Effector CD4-positive, alpha-beta T cell (primary cell): Measurements from ENCODE around the gene TSGA10IP.
"Not testable (repeated sequence)": the region's sequence is repeated elsewhere in the genome, so short reads cannot be mapped to it uniquely, and the experiment has no call there.

ENCODE experiments used
- DNase-seq: peaks from one replicate; pipeline ENCODE4 v3.0.0-alpha.2; 2020

TSGA10IP gene

DNA sequence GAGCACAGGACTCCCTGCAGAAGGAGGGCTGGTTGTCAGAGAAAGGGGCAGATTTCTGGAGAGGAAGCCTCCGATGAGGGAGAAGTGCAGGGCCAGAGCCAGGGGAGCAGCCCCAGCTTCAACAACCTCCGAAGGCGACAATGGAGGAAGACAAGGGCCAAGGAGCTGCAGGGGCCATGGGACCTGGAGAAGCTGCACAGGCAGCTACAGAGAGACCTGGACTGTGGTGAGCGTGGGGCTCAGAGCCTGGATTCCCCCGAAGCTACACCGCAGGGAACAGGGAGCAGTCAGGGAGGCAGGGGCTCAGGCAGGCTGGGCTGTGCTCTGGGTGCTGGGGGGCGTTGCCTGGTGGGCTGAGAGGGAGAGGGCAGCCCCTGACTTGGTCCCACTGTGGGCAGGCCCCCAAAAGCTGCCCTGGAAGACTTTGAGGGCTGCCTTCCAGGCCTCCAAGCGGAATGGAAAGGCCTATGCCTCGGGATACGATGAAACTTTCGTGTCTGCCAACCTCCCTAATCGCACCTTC, 2.4 kb downstream of the TSGA10IP start:
- DNase-seq, result no peak

DNA sequence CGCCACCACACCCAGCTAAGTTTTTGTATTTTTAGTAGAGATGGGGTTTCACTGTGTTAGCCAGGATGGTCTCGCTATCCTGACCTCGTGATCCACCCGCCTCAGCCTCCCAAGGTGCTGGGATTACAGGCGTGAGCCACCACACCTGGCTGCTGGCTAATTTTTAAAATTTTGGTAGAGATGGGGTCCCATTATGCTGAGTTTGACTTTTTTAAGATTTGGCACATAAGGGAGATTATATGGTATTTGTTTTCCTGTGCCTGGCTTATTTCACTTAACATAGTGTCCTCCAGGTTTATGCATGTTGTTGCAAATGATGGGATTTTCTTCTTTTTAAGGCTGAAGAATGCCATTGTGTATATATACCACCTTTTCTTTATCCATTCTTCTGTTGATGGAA, 5.4 kb downstream of the TSGA10IP start:
- not testable (repeated sequence) for DNase-seq

DNA sequence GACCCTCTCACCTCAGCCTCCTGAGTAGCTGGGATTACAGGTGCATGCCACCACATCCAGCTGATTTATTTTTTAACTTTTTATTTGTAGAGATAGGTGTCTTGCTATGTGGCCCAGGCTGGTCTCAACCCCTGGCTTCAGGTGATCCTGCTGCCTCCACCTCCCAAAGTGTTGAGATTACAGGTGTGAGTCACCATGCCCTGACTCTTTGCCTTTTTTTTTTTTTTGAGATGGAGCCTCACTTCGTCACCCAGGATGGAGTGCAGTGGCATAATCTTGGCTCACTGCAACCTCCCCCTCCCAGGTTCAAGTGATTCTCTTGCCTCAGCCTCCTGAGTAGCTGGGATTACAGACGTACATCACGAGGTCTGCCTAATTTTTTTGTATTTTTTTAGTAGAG, 6.4 kb downstream of the TSGA10IP start:
- DNase-seq, result not testable (repeated sequence)

DNA sequence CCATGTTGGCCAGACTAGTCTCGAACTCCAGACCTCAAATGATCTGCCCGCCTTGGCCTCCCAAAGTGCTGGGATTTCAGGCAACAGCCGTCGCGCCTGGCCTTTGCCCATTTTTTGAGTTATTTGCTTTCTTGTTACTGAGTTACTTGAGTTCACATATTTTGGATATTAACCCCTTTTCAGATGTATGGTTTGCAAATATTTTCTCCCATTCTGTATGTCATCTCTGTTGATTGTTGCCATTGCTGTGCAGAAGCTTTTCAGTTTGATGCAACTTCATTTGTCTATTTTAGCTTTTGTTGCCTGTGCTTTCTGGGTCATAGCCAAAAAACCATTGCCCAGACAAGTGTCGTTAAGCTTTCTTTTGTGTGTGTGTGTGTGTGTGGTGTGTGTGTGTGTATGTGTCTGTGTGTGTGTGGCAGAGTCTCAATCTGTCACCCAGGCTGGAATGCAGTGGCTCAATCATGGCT, 6.8 kb downstream of the TSGA10IP start:
- no peak for DNase-seq

- DNase-seq, result no peak
Observed at GRCh38 chr11:65953471-65953870, 8.2 kb downstream of the TSGA10IP start.

DNA sequence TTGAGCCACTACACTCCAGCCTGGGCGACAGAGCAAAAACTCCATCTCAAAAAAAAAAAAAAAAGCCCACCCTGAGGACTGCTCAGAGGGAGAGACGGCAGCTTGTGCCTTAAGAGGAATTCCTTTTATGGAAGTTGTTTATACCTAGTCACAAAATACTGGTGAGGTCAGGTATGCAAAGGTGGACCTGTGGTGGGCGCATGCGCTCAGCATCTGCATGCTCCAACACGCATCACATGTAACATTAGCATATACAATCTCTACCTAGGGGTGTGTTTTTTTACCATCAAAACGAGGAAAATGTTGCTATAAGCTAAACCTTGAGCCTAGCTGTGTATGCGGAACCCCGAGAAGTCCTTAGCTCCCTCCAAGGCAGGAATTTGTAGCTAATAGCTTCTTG, 9.5 kb downstream of the TSGA10IP start:
- no peak for DNase-seq

DNA sequence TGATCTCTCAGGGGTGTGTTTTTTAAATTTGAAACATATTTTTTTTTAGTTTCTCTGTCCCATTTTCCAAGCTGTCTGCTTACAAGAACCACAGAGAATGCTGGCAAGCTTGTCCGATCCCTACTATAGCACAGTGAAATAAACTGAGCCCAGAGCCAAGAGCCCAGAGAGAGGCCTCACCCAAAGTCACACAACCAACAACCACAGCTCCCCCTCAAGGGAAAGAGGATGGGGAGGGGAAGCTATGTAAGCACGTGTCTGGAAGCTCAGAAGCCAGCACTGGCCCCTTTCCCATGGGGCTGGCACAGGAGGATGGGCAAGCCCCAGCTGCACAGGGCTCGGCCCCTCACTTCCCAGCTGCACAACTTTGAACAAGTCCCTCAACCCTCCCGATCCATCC, 13.0 kb downstream of the TSGA10IP start:
- no peak for DNase-seq

DNA sequence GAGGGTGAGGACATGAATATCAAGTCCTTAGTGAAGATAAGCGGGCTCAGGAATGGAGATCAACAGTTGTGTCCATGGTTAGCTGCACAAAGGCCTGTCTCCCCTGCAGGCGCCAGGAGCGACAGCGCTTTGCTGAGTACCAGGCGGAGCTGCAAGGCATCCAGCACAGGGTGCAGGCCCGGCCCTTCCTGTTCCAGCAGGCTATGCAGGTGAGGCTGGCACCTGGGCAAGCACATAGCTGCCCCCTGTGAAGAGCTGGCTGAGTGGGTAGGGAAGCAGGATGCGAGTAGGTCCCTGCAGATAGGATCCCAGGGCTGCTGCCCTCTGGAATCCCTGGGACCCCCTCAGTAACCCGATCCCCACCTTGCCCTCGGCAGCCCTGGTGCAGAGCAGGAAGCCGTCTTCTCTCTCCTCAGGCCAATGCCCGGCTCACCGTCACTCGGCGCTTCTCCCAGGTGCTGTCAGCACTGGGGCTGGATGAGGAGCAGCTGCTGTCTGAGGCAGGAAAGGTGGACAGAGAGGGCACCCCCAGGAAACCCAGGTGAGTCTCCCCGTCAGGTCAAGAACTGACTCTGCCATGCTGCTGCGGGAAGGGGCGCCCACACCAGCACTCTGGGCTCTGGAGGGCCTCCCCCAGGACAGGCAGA, 13.6 kb downstream of the TSGA10IP start:
- no peak for DNase-seq

GRCh38 chr11:65960824-65961266, 15.6 kb downstream of the TSGA10IP start:
- DNase-seq, result no peak

GRCh38 chr11:65961267-65962140, 16.2 kb downstream of the TSGA10IP start, which contains the start of gene SART1:
Gene SART1 (plus strand): TSS chr11:65961734. CDS start chr11:65961781, 47 bp downstream.
- DNase-seq, result peak; percentile 95

- no peak for DNase-seq
Observed at GRCh38 chr11:65962141-65962564, 16.9 kb downstream of the TSGA10IP start.

DNA sequence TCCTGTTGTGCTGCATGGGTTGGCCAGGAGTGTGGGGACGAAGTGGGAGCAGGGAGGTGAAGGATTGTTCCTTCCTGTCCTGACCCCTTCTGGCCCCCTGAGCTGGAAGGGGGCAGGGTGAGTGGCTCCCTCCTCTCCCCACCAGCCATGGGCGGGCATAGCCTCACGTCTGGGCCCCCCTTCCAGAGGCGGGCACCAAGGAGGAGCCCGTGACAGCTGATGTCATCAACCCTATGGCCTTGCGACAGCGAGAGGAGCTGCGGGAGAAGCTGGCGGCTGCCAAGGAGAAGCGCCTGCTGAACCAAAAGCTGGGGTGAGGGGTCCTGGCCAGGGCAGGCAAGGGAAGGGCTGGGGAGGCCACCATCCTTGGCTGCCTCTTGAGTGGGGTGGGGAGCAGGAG, 19.6 kb downstream of the TSGA10IP start:
- DNase-seq, result no peak

DNA sequence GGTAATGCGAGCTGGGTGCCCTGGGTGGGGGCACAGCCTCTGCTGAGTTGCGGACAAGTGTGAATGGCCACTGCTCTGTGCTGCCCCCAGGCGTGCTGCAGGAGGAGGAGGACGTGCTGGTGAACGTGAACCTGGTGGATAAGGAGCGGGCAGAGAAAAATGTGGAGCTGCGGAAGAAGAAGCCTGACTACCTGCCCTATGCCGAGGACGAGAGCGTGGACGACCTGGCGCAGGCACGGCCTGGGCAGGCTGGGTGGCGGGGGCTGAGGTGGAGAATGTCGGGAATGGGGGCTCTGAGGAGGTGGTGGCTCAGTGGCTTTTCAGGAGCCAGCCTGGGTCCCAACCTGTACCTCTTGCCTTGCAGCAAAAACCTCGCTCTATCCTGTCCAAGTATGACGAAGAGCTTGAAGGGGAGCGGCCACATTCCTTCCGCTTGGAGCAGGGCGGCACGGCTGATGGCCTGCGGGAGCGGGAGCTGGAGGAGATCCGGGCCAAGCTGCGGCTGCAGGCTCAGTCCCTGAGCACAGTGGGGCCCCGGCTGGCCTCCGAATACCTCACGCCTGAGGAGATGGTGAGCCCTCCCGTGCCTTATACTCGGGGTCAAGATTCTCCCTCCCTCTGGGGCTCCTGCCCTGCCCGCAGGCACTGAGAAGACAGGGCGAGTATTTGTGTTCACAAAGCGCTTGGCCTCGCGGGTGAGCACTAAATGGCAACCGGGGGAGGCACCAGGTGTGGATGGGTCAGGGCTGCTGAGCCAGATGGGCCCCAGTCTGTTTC, 20.9 kb downstream of the TSGA10IP start:
- DNase-seq, result no peak

DNA sequence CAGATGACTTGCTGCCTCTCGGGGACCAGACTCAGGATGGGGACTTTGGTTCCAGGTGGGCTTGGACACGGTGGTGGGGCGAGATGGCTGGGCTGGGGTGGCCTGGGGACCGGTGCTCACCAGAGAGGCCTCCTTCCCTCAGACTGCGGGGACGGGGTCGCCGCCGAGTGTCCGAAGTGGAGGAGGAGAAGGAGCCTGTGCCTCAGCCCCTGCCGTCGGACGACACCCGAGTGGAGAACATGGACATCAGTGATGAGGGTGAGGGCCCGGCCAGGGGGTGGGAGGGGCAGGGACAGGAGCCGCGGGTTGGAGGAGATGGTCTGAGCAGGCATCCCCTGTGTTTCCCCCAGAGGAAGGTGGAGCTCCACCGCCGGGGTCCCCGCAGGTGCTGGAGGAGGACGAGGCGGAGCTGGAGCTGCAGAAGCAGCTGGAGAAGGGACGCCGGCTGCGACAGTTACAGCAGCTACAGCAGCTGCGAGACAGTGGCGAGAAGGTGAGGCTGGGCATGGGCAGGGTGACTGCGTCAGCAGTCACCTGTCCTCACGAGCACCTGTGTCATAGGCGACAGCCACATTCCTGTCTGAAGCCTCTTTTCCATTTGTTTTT, 22.2 kb downstream of the TSGA10IP start:
- DNase-seq, result no peak

DNA sequence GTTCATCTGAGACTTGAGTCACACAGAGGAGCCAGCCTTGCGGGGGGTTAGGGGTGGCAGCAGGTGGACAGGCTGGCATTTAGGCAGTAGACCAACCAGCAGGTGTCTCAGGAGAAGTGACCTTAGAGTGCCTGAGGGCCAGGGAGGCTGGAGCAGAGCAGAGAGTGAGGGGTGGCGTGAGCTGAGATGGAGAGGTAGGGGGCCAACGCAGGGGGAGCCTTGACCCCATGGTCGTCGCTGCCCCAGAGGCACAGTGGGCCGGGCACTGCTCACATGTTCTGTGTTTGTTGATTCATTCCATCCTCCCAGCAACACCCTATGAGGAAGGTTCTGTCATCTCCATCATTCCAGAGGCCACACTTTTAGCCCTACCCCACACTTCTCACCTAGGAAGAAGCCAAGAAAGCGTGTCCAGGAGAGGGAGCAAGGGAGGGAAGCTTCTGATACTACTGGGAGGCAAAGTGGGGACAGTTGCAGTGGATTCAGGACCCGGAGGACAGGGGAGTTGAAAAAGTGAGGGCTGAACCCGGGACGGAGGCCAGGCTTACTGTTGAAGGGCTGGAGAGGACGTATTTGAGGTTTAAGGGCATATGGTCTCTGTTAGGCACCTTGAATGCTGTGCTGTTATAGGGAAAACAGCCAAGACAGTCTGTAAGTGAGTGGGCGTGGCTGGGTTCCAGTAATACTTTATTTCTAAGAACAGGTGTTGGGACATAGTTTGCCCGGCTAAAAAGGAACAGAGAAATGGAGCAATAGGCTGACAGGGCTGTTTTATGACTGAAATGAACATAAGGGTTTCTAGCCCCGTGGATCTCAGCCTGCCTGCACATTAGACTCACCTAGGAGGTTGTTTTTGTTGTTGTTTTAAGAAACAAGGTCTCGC, 23.6 kb downstream of the TSGA10IP start:
- no peak for DNase-seq

DNA sequence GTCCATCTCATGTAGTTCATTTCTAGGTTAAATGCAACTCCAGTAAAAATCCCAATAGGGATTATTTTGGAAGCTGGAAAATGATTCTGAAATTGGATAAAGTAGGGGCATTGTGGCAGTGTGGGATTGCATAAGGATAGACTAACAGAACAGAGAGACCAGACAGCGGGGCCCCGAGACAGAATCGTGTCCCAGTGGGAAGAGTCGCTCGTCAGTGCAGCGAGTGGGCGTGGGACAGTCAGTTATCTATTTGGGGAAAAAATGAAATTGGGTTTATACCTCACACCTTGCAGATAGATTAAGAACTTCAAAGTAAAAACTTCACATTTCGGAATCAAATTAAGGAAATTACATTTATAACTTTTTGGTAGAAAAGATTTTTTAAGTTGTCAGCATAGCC, 26.8 kb downstream of the TSGA10IP start:
- DNase-seq, result no peak

DNA sequence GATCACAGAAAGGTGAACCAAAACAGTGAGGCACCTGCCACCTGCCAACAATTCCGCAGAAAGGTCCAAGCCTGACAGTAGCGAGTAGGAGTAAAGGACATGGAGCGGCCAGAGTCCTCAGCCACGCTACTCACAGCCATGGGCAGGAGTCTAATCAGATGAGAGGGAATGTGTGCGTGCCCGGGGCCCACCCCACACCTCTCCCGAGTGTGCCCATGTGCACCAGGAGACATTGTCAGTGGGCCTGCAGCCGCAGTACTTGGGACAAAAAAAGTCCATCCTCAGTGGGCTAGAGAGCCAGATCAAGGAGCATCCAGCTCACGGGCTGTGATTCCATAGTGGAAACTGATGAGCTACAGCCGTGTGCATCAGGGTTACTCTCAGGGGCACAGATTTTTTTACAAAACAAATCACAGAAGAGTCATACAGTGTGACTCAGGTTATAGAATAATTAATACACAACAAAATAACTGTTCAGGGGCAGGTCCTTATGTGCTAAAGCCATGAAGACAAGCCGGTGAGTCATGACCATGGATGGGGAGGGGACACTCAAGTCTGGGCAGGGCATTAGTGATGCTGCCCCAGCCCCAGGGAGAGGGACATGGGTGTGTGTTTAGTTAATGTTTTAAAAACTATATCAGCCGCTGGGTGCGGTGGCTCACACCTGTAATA, 28.3 kb downstream of the TSGA10IP start:
- DNase-seq, result no peak

DNA sequence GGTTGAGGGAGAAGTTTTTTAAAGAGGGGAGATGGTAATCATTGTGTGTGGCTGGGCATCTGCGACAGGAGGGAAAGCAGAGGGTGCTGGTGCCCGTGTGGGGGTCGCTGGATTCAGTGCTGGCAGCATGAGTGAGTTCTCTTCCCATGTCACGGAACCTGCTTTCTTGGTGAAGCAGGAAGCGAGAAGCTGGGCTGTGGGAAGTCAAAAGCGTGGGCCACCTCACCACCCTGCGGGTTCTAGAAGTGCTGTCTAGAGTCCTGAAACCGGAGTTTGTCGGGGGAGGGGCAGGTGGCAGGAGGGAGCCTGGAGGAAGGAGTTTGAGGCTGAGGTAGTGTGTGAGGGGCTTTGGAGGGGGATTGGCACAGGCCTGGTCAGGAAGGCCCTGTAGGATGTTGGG, 30.5 kb downstream of the TSGA10IP start:
- no peak for DNase-seq

DNA sequence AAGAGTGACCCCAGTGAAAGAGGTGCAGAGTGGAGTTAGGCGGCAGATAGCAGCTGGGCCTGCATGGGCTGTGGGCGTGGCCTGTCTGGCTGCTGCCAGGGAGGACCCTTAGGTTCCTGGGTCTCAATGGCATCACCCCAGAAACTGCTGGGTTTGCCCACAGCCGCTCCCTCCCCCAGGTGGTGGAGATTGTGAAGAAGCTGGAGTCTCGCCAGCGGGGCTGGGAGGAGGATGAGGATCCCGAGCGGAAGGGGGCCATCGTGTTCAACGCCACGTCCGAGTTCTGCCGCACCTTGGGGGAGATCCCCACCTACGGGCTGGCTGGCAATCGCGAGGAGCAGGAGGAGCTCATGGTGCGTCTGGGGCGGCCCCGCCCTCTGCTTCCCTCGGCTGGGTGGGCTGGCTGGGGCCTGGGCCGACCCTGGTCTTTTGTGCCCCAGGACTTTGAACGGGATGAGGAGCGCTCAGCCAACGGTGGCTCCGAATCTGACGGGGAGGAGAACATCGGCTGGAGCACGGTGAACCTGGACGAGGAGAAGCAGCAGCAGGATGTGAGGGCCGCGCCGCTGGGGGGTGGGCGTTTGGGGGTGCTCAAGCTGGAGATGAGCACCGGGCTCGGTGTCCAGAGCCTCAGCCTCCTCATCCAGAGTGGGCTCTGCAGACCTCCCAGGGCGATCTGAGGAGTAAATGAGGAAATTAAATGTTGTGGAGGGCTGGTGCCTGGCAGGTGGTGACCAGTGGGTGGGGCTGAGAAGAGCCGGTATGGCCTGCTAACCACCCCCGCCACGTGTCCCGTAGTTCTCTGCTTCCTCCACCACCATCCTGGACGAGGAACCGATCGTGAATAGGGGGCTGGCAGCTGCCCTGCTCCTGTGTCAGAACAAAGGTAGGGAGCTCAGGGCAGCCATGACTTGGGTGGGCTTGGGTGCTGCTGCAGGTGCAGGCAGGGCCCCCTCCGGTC, 31.2 kb downstream of the TSGA10IP start:
- DNase-seq, result no peak
